Erythroblast (primary cell): ENCODE results near the gene CCDC47.

Experiments
- GATA1 ChIP-seq: IDR thresholded peaks from 2 replicates; pipeline ENCODE4 v1.6.1; 2011; ENCODE audit warnings: low read depth, mild to moderate bottlenecking, control low read depth, low read length, moderate library complexity
- POLR2A ChIP-seq: IDR thresholded peaks from 2 replicates; pipeline ENCODE4 v1.6.1; 2011; ENCODE audit warnings: mild to moderate bottlenecking, low read length

GRCh38 chr17:63707151-63707550, 66.2 kb downstream of the CCDC47 start:
- TF ChIP-seq POLR2A: no peak
- no peak for TF ChIP-seq GATA1
